ENCODE measurements around the gene DUSP9. TPM values are rescaled to one million over a fixed set of nuclear protein-coding genes. Genes with fewer than 3 reads are reported as not detected.

Gene DUSP9
- total RNA-seq, 1 experiment from 2014 or later = 16.0 TPM

GRCh38 chrX:153643431-153644351 lies 3.3 kb upstream of the DUSP9 start:
- in situ Hi-C loops (cut with HindIII; ENCODE audit: low pct_unique_long_range_greater_than_20kb, low sequenced_read_pairs) = no loop called here
- DNase-seq (ENCODE audit: low read depth) = peak; percentile 41

- in situ Hi-C loops (cut with HindIII; ENCODE audit: low pct_unique_long_range_greater_than_20kb, low sequenced_read_pairs) = no loop called here
- no peak for DNase-seq (ENCODE audit: low read depth)
Observed at GRCh38 chrX:153644356-153645125, 2.5 kb upstream of the DUSP9 start.

- in situ Hi-C loops (cut with HindIII; ENCODE audit: low pct_unique_long_range_greater_than_20kb, low sequenced_read_pairs) = no loop called here
- no peak for DNase-seq (ENCODE audit: low read depth)
Observed at GRCh38 chrX:153645151-153645550, 1.9 kb upstream of the DUSP9 start.

- DNase-seq (ENCODE audit: low read depth) = no peak
- in situ Hi-C loops (cut with HindIII; ENCODE audit: low pct_unique_long_range_greater_than_20kb, low sequenced_read_pairs) = no loop called here
Observed at GRCh38 chrX:153645921-153646488, 998 bp upstream of the DUSP9 start.

GRCh38 chrX:153647461-153648357 lies 706 bp downstream of the DUSP9 start:
- DNase-seq (ENCODE audit: low read depth) = no peak
- in situ Hi-C loops (cut with HindIII; ENCODE audit: low pct_unique_long_range_greater_than_20kb, low sequenced_read_pairs) = no loop called here

DNA sequence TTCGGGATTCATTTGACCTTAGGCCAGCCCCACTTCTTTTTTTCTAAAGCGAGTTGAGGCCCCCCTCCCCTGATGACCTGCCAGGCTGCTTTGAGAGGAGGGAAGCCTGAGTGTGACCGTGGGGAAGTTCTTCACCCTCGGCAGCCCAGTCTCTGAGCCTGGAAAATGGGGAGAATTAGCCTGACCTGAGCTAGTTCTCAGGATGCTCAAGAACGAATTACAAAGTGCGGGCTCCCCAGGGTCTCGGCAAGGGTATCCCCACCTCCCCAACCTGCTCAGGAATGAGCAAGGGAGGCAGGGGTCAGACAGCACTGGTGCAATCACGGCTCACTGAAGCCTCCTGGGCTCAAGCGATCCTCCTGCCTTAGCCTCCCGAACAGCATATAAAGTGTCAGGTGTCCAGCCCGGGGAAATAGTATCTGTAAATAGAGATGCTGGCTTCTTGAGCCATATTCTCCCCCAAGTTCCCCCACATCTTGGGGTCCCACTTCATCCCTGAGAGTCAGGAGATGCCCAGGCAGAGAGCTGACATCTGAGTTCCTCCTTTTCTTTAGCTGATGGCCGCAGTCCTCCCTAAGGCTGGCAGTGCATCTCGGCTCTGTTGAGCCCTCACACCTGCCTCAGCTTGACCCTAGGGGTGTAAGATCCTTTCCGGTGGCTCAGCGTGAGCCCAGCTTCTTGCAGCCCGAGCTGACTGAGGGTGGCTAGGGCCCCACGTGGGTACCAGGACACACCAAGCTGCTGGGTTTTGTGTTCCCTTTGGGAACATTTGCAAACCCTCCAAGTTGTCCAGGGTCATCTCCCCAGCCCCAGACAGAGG lies 1.6 kb downstream of the DUSP9 start:
- in situ Hi-C loops (cut with HindIII; ENCODE audit: low pct_unique_long_range_greater_than_20kb, low sequenced_read_pairs) = no loop called here
- no peak for DNase-seq (ENCODE audit: low read depth)

DNA sequence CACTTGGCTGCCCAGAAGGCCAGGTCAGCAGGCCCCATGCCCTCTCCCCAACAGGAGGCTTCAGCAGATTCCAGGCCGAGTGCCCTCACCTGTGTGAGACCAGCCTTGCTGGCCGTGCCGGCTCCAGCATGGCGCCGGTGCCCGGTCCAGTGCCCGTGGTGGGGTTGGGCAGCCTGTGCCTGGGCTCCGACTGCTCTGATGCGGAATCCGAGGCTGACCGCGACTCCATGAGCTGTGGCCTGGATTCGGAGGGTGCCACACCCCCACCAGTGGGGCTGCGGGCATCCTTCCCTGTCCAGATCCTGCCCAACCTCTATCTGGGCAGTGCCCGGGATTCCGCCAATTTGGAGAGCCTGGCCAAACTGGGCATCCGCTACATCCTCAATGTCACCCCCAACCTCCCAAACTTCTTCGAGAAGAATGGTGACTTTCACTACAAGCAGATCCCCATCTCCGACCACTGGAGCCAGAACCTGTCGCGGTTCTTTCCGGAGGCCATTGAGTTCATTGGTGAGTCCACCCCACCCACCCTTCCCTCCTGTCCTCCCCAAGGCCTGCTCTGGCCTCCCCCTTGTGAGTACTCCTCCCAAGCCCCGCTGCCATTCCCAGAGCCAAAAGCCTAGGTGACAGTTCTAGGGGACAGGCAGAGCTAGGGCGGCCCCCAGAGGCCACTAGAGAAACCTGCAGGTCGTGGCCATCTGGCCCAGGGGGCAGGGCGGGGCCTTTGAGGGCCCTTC lies 2.3 kb downstream of the DUSP9 start:
- in situ Hi-C loops (cut with HindIII; ENCODE audit: low pct_unique_long_range_greater_than_20kb, low sequenced_read_pairs) = no loop called here

DNA sequence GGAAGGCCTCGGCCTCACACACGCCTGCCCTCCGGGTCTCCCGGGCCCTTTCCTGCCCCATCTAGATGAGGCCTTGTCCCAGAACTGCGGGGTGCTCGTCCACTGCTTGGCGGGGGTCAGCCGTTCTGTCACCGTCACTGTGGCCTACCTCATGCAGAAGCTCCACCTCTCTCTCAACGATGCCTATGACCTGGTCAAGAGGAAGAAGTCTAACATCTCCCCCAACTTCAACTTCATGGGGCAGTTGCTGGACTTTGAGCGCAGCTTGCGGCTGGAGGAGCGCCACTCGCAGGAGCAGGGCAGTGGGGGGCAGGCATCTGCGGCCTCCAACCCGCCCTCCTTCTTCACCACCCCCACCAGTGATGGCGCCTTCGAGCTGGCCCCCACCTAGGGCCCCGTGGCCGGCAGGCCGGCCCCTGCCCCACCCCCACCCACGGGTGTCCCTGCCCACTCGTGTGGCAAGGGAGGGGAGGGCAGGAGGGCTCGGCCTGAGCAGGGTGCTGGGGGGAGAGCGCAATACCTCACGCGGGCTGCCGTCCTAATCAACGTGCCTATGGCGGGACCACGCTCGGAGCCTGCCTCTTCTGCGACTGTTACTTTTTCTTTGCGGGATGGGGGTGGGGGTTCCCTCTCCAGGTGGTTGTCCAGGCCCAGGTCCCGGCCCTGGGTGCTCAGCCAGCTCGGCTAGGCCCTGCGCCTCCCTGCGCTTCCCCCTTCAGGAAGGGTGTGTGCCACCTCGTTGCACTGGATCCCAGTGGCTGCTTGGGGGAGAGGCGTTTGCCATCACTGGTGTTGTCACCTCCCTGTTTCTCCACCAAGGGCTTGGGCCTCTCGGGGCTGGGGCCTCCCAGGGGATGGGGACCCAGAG lies 3.1 kb downstream of the DUSP9 start:
- DNase-seq (ENCODE audit: low read depth) = no peak
- in situ Hi-C loops (cut with HindIII; ENCODE audit: low pct_unique_long_range_greater_than_20kb, low sequenced_read_pairs) = no loop called here

More for the DNA sequence above, 2.3 kb downstream of the DUSP9 start:
- DNase-seq (ENCODE audit: low read depth) = no peak

DNA sequence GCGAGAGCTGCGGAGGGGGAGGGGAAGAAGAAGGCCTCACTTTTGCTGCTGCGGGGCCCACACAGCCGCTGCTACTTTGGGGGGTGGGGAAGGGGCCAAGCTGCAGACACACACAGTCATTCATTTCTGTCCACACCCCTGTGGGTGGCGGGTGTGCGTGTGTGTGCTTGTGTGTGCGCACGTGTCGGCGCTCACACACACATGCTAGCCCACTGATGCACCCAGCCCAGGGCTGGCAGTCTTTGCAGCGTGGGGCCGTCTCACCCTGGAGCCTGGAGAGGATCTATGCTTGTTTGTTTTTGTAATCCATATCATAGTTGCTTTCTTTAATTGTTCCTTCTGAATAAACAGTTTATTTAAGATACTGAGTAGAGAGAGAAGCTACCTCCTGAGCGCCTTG lies 4.0 kb downstream of the DUSP9 start:
- DNase-seq (ENCODE audit: low read depth) = no peak
- in situ Hi-C loops (cut with HindIII; ENCODE audit: low pct_unique_long_range_greater_than_20kb, low sequenced_read_pairs) = no loop called here

DNA sequence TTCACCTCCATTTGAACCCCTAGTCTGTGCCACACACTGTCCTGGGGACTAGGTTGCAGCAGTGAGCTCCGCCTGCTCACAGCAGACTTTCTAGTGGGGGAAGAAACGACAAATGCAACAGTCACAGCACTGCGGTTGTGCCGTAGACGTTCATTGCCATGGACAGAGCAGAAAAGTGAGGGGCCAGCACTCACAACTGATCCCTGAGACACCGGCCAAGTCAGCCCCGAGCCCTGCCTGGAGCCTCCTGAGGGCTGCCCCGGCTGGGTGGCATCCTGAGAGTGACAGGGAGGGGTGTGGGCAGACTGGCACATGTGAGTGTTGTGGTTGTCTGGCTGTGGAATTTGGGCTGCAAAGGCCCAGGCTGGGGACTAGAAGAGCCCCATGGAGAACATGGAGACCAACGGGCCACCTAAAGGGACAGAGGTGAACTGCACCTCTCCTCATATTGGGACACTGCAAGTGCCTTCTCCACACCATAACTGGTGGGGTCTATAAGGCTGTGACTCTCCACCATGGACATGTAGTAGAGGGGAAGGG lies 4.6 kb downstream of the DUSP9 start:
- in situ Hi-C loops (cut with HindIII; ENCODE audit: low pct_unique_long_range_greater_than_20kb, low sequenced_read_pairs) = no loop called here
- DNase-seq (ENCODE audit: low read depth) = no peak

GRCh38 chrX:153653556-153653955 lies 6.6 kb downstream of the DUSP9 start:
- in situ Hi-C loops (cut with HindIII; ENCODE audit: low pct_unique_long_range_greater_than_20kb, low sequenced_read_pairs) = no loop called here
- DNase-seq (ENCODE audit: low read depth) = no peak

DNA sequence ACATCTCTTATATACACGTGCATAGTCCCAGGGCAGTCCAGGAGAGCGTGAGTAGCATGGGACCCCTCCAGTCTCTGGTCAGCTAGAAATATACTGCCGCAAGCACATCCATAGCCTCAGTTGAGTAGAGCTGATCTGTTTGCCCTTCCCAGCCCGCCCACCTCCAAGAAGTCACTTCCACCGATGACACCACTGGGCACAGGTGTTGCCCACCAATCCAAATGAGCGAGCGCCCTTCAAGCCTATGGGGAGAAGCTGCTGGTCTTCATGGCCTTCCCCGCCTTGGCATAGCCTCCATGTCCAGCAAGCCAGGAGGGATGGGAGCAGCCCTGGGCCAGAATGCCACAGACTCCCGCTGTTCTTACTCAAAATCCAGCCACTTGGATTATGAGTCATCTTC lies 10.2 kb downstream of the DUSP9 start:
- in situ Hi-C loops (cut with HindIII; ENCODE audit: low pct_unique_long_range_greater_than_20kb, low sequenced_read_pairs) = no loop called here
- no peak for DNase-seq (ENCODE audit: low read depth)

DNA sequence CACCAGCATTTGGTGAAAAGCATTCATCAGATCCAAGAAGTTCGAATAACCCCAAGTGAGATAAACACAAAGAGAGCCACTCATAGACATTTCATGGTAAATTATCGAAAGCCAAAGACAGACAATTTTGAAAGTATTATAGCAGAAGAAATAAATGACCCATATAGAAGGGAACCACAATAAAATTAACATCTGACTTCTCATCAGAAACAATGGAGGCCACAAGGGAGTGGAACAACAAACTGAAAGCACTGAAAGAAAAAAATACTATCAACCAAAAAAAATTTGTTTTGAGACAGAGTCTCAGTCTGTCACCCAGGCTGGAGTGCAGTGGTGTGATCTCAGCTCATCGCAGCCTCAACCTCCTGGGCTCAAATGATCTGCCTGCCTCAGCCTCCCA lies 12.3 kb downstream of the DUSP9 start:
- in situ Hi-C loops (cut with HindIII; ENCODE audit: low pct_unique_long_range_greater_than_20kb, low sequenced_read_pairs) = no loop called here
- no peak for DNase-seq (ENCODE audit: low read depth)

- no peak for DNase-seq (ENCODE audit: low read depth)
- in situ Hi-C loops (cut with HindIII; ENCODE audit: low pct_unique_long_range_greater_than_20kb, low sequenced_read_pairs) = no loop called here
Observed at GRCh38 chrX:153662266-153662665, 15.3 kb downstream of the DUSP9 start.

GRCh38 chrX:153665726-153666306 lies 18.8 kb downstream of the DUSP9 start:
- in situ Hi-C loops (cut with HindIII; ENCODE audit: low pct_unique_long_range_greater_than_20kb, low sequenced_read_pairs) = no loop called here
- no peak for DNase-seq (ENCODE audit: low read depth)

Data from Caki2 (cell line).